HepG2 (cell line): Measurements from ENCODE around the gene TMEFF2. TPM values are rescaled to one million over a fixed set of nuclear protein-coding genes. Genes with fewer than 3 reads are reported as not detected.

Experiments used
- ATAC-seq: fragments of 200-7000 bp; cut with Tn5 transposase; 3 replicates; pipeline ENCODE4 v1.9.1; 2020; ENCODE audit warnings: mild to moderate bottlenecking, moderate library complexity
- BruUV-seq: library from RNA; stranded (reverse); fragments of 400-500 nt; replicated peaks from 2 replicates; lab custom pipeline; 2021; lab: Mats Ljungman, UMichigan
- CTCF ChIA-PET: fragments of 300-600 bp; formaldehyde crosslinking; extraction: SDS; loops from one replicate; lab custom pipeline; 2021; ENCODE audit warnings: low total read pairs, inconsistent platforms, low intra/inter-chr PET ratio; lab: Yijun Ruan, JAX
- POLR2A ChIA-PET: fragments of 350-600 bp; sonication (Branson Sonifier 250); formaldehyde crosslinking; loops from one replicate; lab custom pipeline; 2020; ENCODE audit warnings: antibody characterized with exemption, inconsistent platforms; lab: Yijun Ruan, JAX
- DNase-seq: peaks from one replicate; pipeline ENCODE4 v3.0.0-alpha.2; 2015; ENCODE audit warnings: low spot score
- FAIRE-seq: peaks from 3 replicates; lab custom pipeline; 2011; peaks lifted over from hg19 to GRCh38; lab: Jason Lieb, UNC
- H2AFZ ChIP-seq: one replicate; pipeline ENCODE4 v1.6.1; 2011; ENCODE audit warnings: low read length, inconsistent platforms
- H3K27ac ChIP-seq: fragments of 300-600 bp; 3 replicates; pipeline ENCODE4 v1.8.0; 2011; ENCODE audit warnings: mixed run types, mild to moderate bottlenecking, mixed read lengths, low read length, inconsistent platforms; ENCODE audit not compliant: insufficient read depth; ENCODE audit errors: extremely low read length
- H3K27me3 ChIP-seq, 2 experiments: fragments of 200-600 bp in 1 of 2; 2 replicates in 1 of 2; 3 replicates in 1 of 2; pipeline versions ENCODE4 v1.6.0 to v1.8.0; 2011; ENCODE audit warnings: low read length in 2 of 2, mild to moderate bottlenecking in 2 of 2, moderate library complexity in 2 of 2, inconsistent platforms in 1 of 2; ENCODE audit not compliant: insufficient read depth in 2 of 2, control insufficient read depth in 1 of 2
- H3K36me3 ChIP-seq, 2 experiments: fragments of 200-600 bp in 1 of 2; replicated peaks in 1 of 2; 2 replicates in 1 of 2; 3 replicates in 1 of 2; pipeline versions ENCODE4 v1.5.1 to v1.8.0; 2011; ENCODE audit warnings: low read length in 2 of 2, inconsistent platforms in 1 of 2; ENCODE audit not compliant: insufficient read depth in 2 of 2, control insufficient read depth in 1 of 2
- H3K4me1 ChIP-seq: 2 replicates; pipeline ENCODE4 v1.5.1; 2012; ENCODE audit warnings: low read length, inconsistent platforms; ENCODE audit not compliant: insufficient read depth
- H3K4me2 ChIP-seq: 2 replicates; pipeline ENCODE4 v1.6.0; 2011; ENCODE audit warnings: low read depth, low read length, inconsistent platforms
- H3K4me3 ChIP-seq, 3 experiments: fragments of 200-600 bp in 1 of 3; sonication (generic), shearing (Covaris generic) in 1 of 3; replicated peaks in 1 of 3; 2 replicates each; pipeline ENCODE4 v1.5.1; 2011 to 2016; ENCODE audit warnings: low read length in 3 of 3, inconsistent platforms in 2 of 3, low read depth in 2 of 3, mild to moderate bottlenecking in 2 of 3, control low read depth in 1 of 3, mixed read lengths in 1 of 3; ENCODE audit not compliant: insufficient read depth in 1 of 3
- H3K79me2 ChIP-seq: one replicate; pipeline ENCODE4 v1.6.1; 2011; ENCODE audit warnings: low read length, inconsistent platforms; ENCODE audit not compliant: insufficient read depth
- H3K9ac ChIP-seq: 2 replicates; pipeline ENCODE4 v1.6.0; 2011; ENCODE audit warnings: mild to moderate bottlenecking, low read depth, low read length, inconsistent platforms; ENCODE audit not compliant: insufficient read depth
- H3K9me3 ChIP-seq: 2 replicates; pipeline ENCODE4 v1.5.1; 2012; ENCODE audit warnings: mild to moderate bottlenecking, low read length
- H4K20me1 ChIP-seq: 2 replicates; pipeline ENCODE4 v1.6.0; 2011; ENCODE audit warnings: inconsistent platforms, mild to moderate bottlenecking, low read length, moderate library complexity; ENCODE audit not compliant: insufficient read depth
- CHD2 ChIP-seq: IDR thresholded peaks from 2 replicates; pipeline ENCODE4 v1.6.1; 2011; ENCODE audit warnings: low read depth, low read length, improper control_type of control experiment
- KLF9 ChIP-seq: IDR thresholded peaks from 2 replicates; pipeline ENCODE4 v1.6.1; 2016; ENCODE audit warnings: low read depth
- MAFF ChIP-seq: IDR thresholded peaks from 2 replicates; pipeline ENCODE4 v1.6.1; 2011; ENCODE audit warnings: low read depth, low read length, improper control_type of control experiment
- MAFK ChIP-seq, 2 experiments: IDR thresholded peaks in 1 of 2; conservative IDR thresholded peaks in 1 of 2; 2 replicates each; pipeline ENCODE4 v1.6.1; 2011; ENCODE audit warnings: improper control_type of control experiment in 2 of 2, low read length in 2 of 2
- SP5 ChIP-seq: IDR thresholded peaks from 2 replicates; pipeline ENCODE4 v1.6.1; 2016; ENCODE audit warnings: low read depth, borderline replicate concordance
- TFAP4 ChIP-seq: sonication (generic); IDR thresholded peaks from 2 replicates; pipeline ENCODE4 v1.6.1; 2016; ENCODE audit warnings: low read depth, borderline replicate concordance
- WGBS: methylation state at CpG from one replicate; pipeline ENCODE4 v1.1.6; 2017; ENCODE audit warnings: low lambda C conversion rate; 5-methylcytosine and 5-hydroxymethylcytosine counted together
- in situ Hi-C: cut with HindIII; loops from 2 replicates; pipeline ENCODE4 v1.10.0; 2017; ENCODE audit warnings: low pct_unique_long_range_greater_than_20kb; ENCODE audit not compliant: extremely low pct_ligation_motif_present
- intact Hi-C: fragments of 100-400 bp; cut with micrococcal nuclease; formaldehyde crosslinking; loops from one replicate; pipeline ENCODE4 v1.10.0; 2022; ENCODE audit not compliant: unreplicated experiment
- polyA plus RNA-seq, 8 experiments: library from polyadenylated mRNA; depleted of rRNA in 3 of 8; stranded (reverse) in 7 of 8; unstranded in 1 of 8; fragments of >200 nt; fragmentation: Illumina TruSeq in 4 of 8; extraction: Trizol in 4 of 8; gene quantifications; 2 replicates each; pipeline versions ENCODE4 v1.2.1 to v1.2.3, GENCODE V29; 2011 to 2016; ENCODE audit warnings: low read depth in 4 of 8, missing spikeins in 1 of 8, mixed read lengths in 1 of 8; ENCODE audit not compliant: insufficient read depth in 1 of 8
- total RNA-seq, 5 experiments: library from RNA; depleted of rRNA; stranded (reverse); fragments of >200 nt; fragmentation: Illumina TruSeq; extraction: Trizol; gene quantifications; 2 replicates each; pipeline ENCODE4 v1.2.3, GENCODE V29; 2016; ENCODE audit warnings: low read depth in 1 of 5
- TF ChIP-seq, protein P1 (sequence below): sonication (generic); formaldehyde crosslinking; IDR thresholded peaks from 2 replicates; pipeline ENCODE4 v1.4.0; 2020; ENCODE audit warnings: missing genetic modification reagents, borderline replicate concordance
- TF ChIP-seq, protein P2 (sequence below): sonication (generic); formaldehyde crosslinking; IDR thresholded peaks from 2 replicates; pipeline ENCODE4 v1.8.0; 2022; ENCODE audit warnings: missing genetic modification reagents, mild to moderate bottlenecking, borderline replicate concordance

Gene TMEFF2
- total and polyA plus RNA-seq, 2 of the 13 experiments (the other 11 are each of a cell fraction or from before 2014, with no cell fraction given) = not detected

- no peak for TF ChIP-seq SP5 (CRISPR knock-in tag)
- TF ChIP-seq, all 625 proteins: peak for 0
These were observed 143.2 kb downstream of the TMEFF2 start (continued) for GRCh38 chr2:192051533-192051932.

GRCh38 chr2:192049362-192049761, 145.4 kb downstream of the TMEFF2 start:
- Histone ChIP-seq H3K36me3 (no peaks in the 10 kb centered on the region), H4K20me1 (no peaks in the 10 kb centered on the region), H3K4me2 (no peak overlapping the region), H3K27ac (no peak overlapping the region), H2AFZ (no peak overlapping the region), H3K9ac (no peak overlapping the region)
- FAIRE-seq (no peak), ATAC-seq (no peak)
- CTCF ChIA-PET = no interaction called here
- POLR2A ChIA-PET = no interaction called here
- TF ChIP-seq KLF9 = no peak
- no peak for TF ChIP-seq TFAP4
- TF ChIP-seq MAFF = peak; percentile 78
- TF ChIP-seq MAFK (conservative IDR thresholded peaks at IDR 0.05 in 1 of 2, IDR thresholded peaks at IDR 0.05 in 1 of 2; ENCODE audit: low read length in 2 of 2) = peak; percentile 75 to 92
- no peak for TF ChIP-seq CHD2
- TF ChIP-seq, protein P1, sequence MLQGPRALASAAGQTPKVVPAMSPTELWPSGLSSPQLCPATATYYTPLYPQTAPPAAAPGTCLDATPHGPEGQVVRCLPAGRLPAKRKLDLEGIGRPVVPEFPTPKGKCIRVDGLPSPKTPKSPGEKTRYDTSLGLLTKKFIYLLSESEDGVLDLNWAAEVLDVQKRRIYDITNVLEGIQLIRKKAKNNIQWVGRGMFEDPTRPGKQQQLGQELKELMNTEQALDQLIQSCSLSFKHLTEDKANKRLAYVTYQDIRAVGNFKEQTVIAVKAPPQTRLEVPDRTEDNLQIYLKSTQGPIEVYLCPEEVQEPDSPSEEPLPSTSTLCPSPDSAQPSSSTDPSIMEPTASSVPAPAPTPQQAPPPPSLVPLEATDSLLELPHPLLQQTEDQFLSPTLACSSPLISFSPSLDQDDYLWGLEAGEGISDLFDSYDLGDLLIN (CRISPR knock-in tag) = no peak
- TF ChIP-seq, protein P2, sequence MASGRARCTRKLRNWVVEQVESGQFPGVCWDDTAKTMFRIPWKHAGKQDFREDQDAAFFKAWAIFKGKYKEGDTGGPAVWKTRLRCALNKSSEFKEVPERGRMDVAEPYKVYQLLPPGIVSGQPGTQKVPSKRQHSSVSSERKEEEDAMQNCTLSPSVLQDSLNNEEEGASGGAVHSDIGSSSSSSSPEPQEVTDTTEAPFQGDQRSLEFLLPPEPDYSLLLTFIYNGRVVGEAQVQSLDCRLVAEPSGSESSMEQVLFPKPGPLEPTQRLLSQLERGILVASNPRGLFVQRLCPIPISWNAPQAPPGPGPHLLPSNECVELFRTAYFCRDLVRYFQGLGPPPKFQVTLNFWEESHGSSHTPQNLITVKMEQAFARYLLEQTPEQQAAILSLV (CRISPR knock-in tag) = no peak
- TF ChIP-seq, all 625 proteins: peak for 2
- no TSS peak for BruUV-seq
- intact Hi-C loops = no loop called here
- in situ Hi-C loops = no loop called here
- no peak for DNase-seq
- Histone ChIP-seq H3K79me2 (no peaks in the 10 kb centered on the region), H3K27me3 (no peaks in the 10 kb centered on the region), H3K4me3 (no peak overlapping the region), H3K4me1 (no peaks in the 10 kb centered on the region), H3K9me3 (no peaks in the 10 kb centered on the region)
- WGBS = 58% methylated on average over 4 of the region's 4 CpGs
